ENCODE measurements around the gene TRAP1. TPM values are rescaled to one million over a fixed set of nuclear protein-coding genes. Genes with fewer than 3 reads are reported as not detected.

TRAP1 gene
- total RNA-seq, 1 experiment from 2014 or later = 416 TPM

GRCh38 chr16:3687021-3687420, 30.3 kb downstream of the TRAP1 start:
- POLR2A ChIA-PET = no interaction called here

GRCh38 chr16:3681206-3681605, 36.1 kb downstream of the TRAP1 start:
- Histone ChIP-seq H3K9me2 (ENCODE audit: insufficient read depth) (no peaks in the 10 kb centered on the region), H3K4me3 (replicated peaks in 1 of 2; ENCODE audit: low read depth in 1 of 2, low read length in 2 of 2) (no peak overlapping the region), H3K27ac (ENCODE audit: low read depth, low read length) (no peak overlapping the region), H3K36me3 (ENCODE audit: control insufficient read depth in 1 of 2, insufficient read depth in 2 of 2, low read length in 2 of 2) (peaks cover 23 to 54% of the 10 kb centered on the region in 2 experiments), H3K4me1 (ENCODE audit: control insufficient read depth in 1 of 2, insufficient read depth in 2 of 2, low read length in 2 of 2) (no peaks in the 10 kb centered on the region), H3K9me3 (ENCODE audit: control insufficient read depth in 1 of 2, insufficient read depth in 1 of 2, low read depth in 1 of 2, low read length in 2 of 2) (no peaks in the 10 kb centered on the region), H3K4me2 (ENCODE audit: low read length) (no peak overlapping the region), H2AFZ (ENCODE audit: low read depth, low read length, poor library complexity, severe bottlenecking) (no peak overlapping the region), H3K27me3 (ENCODE audit: insufficient read depth, low read length) (no peaks in the 10 kb centered on the region), H3K79me2 (ENCODE audit: insufficient read depth, low read length) (peaks cover 35% of the 10 kb centered on the region; the same call in 1 of the 2 replicates), H4K20me1 (ENCODE audit: insufficient read depth) (no peaks in the 10 kb centered on the region), H3K9ac (ENCODE audit: low read length) (no peak overlapping the region)
- CTCF ChIA-PET = interaction anchor here (0.7 kb wide), 1 partner anchor 27 kb away, joined by 3 read pairs; no protein-coding TSS in a partner anchor
- POLR2A ChIA-PET = no interaction called here
- RAD21 ChIA-PET (ENCODE audit: low non-redundant PET in 1 of 2, low total read pairs in 2 of 2, uncharacterized antibody in 2 of 2, unreplicated experiment in 2 of 2) = no interaction called here
- intact Hi-C loops (cut with micrococcal nuclease) = no loop called here
- ATAC-seq (no peak), DNase-seq (ENCODE audit: low read depth, low spot score) (no peak)
- no TSS peak for BruUV-seq (replicated peaks)
- no peak for TF ChIP-seq EZH2 (IDR thresholded peaks at IDR 0.05)
- TF ChIP-seq ATF3 (IDR thresholded peaks at IDR 0.05) = no peak
- TF ChIP-seq, protein P1, sequence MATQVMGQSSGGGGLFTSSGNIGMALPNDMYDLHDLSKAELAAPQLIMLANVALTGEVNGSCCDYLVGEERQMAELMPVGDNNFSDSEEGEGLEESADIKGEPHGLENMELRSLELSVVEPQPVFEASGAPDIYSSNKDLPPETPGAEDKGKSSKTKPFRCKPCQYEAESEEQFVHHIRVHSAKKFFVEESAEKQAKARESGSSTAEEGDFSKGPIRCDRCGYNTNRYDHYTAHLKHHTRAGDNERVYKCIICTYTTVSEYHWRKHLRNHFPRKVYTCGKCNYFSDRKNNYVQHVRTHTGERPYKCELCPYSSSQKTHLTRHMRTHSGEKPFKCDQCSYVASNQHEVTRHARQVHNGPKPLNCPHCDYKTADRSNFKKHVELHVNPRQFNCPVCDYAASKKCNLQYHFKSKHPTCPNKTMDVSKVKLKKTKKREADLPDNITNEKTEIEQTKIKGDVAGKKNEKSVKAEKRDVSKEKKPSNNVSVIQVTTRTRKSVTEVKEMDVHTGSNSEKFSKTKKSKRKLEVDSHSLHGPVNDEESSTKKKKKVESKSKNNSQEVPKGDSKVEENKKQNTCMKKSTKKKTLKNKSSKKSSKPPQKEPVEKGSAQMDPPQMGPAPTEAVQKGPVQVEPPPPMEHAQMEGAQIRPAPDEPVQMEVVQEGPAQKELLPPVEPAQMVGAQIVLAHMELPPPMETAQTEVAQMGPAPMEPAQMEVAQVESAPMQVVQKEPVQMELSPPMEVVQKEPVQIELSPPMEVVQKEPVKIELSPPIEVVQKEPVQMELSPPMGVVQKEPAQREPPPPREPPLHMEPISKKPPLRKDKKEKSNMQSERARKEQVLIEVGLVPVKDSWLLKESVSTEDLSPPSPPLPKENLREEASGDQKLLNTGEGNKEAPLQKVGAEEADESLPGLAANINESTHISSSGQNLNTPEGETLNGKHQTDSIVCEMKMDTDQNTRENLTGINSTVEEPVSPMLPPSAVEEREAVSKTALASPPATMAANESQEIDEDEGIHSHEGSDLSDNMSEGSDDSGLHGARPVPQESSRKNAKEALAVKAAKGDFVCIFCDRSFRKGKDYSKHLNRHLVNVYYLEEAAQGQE (IDR thresholded peaks at IDR 0.05; ENCODE audit: low read depth) = no peak
- no peak for TF ChIP-seq JUND (IDR thresholded peaks at IDR 0.05)
- TF ChIP-seq CBX3 (IDR thresholded peaks at IDR 0.05; ENCODE audit: low read depth) = no peak
- TF ChIP-seq POLR2A (IDR thresholded peaks at IDR 0.05; ENCODE audit: borderline replicate concordance, extremely low read depth, insufficient read depth, insufficient read length) = no peak
- TF ChIP-seq EZH2phosphoT487 (IDR thresholded peaks at IDR 0.05; ENCODE audit: borderline replicate concordance) = no peak

More at GRCh38 chr16:3687021-3687420, 30.3 kb downstream of the TRAP1 start:
- ChIA-PET CTCF (no interaction called here), RAD21 (ENCODE audit: low non-redundant PET in 1 of 2, low total read pairs in 2 of 2, uncharacterized antibody in 2 of 2, unreplicated experiment in 2 of 2) (interaction anchor here in 1 of 2 experiments (0.6 kb wide), 1 partner anchor 667 kb away, joined by 4 read pairs; the partner anchor contains the start of gene TNFRSF12A)
- TF ChIP-seq FOSL1 (IDR thresholded peaks at IDR 0.05; ENCODE audit: low read depth) = no peak
- H3K9me3 ChIP-seq (ENCODE audit: control insufficient read depth in 1 of 2, insufficient read depth in 1 of 2, low read depth in 1 of 2, low read length in 2 of 2) = no peaks in the 10 kb centered on the region
- no peaks in the 10 kb centered on the region for H4K20me1 ChIP-seq (ENCODE audit: insufficient read depth)
- H3K36me3 ChIP-seq (ENCODE audit: control insufficient read depth in 1 of 2, insufficient read depth in 2 of 2, low read length in 2 of 2) = peaks cover 31 to 55% of the 10 kb centered on the region in 2 experiments; a peak in 3 of 4 replicates
- no peak overlapping the region for H3K9ac ChIP-seq (ENCODE audit: low read length)
- no peak for DNase-seq (ENCODE audit: low read depth, low spot score)
- no peaks in the 10 kb centered on the region for H3K27me3 ChIP-seq (ENCODE audit: insufficient read depth, low read length)
- no peak overlapping the region for H3K4me2 ChIP-seq (ENCODE audit: low read length)
- no peak overlapping the region for H3K27ac ChIP-seq (ENCODE audit: low read depth, low read length)
- H3K79me2 ChIP-seq (ENCODE audit: insufficient read depth, low read length) = peaks cover 47% of the 10 kb centered on the region; the same call in 1 of the 2 replicates
- intact Hi-C loops (cut with micrococcal nuclease) = no loop called here
- BruUV-seq (replicated peaks) = no TSS peak
- H3K9me2 ChIP-seq (ENCODE audit: insufficient read depth) = no peaks in the 10 kb centered on the region
- H3K4me1 ChIP-seq (ENCODE audit: control insufficient read depth in 1 of 2, insufficient read depth in 2 of 2, low read length in 2 of 2) = peaks cover 0 to 10% of the 10 kb centered on the region in 2 experiments; a peak in 2 of 4 replicates
- H3K4me3 ChIP-seq (replicated peaks in 1 of 2; ENCODE audit: low read depth in 1 of 2, low read length in 2 of 2) = no peak overlapping the region
- no peak for ATAC-seq
- no peak overlapping the region for H2AFZ ChIP-seq (ENCODE audit: low read depth, low read length, poor library complexity, severe bottlenecking)
